ENCODE results near the gene NXF2B.
A peak's percentile ranks its signal among the peaks of the same experiment; 100 is the strongest.
"Not testable (repeated sequence)": the region's sequence is repeated elsewhere in the genome, so short reads cannot be mapped to it uniquely, and the experiment has no call there.

Gene NXF2B

GRCh38 chrX:102439908-102440307, at the start of gene NXF2B:
Gene NXF2B, minus strand, starts transcription at chrX:102440008. Its CDS starts 59,972 bp downstream, at chrX:102380036.
- DNase-seq = not testable (repeated sequence)

- DNase-seq = not testable (repeated sequence)
These were observed 39.0 kb upstream of the NXF2B start for GRCh38 chrX:102478765-102479164.

GRCh38 chrX:102471762-102472220, 32.0 kb upstream of the NXF2B start, which contains the start of gene TCP11X2:
Gene TCP11X2, minus strand, starts transcription at chrX:102471812.
- DNase-seq = not testable (repeated sequence)

- not testable (repeated sequence) for DNase-seq
These were observed 30.4 kb upstream of the NXF2B start for GRCh38 chrX:102470215-102470614.

GRCh38 chrX:102458615-102459014, 18.8 kb upstream of the NXF2B start:
- DNase-seq = not testable (repeated sequence)

GRCh38 chrX:102414493-102414892, 25.3 kb downstream of the NXF2B start:
- not testable (repeated sequence) for DNase-seq

GRCh38 chrX:102345916-102346315, 93.9 kb downstream of the NXF2B start:
- DNase-seq = peak; percentile 47

- DNase-seq = no peak
These were observed 97.9 kb downstream of the NXF2B start for GRCh38 chrX:102341867-102342266.

GRCh38 chrX:102339312-102340298, 100.2 kb downstream of the NXF2B start:
- peak; percentile 19 for DNase-seq

- DNase-seq = no peak
These were observed 101.6 kb downstream of the NXF2B start for GRCh38 chrX:102338162-102338561.
